ENCODE data around the gene IBA57. TPM values are rescaled to one million over a fixed set of nuclear protein-coding genes. Genes with fewer than 3 reads are reported as not detected.
"Not testable (repeated sequence)": the region's sequence is repeated elsewhere in the genome, so short reads cannot be mapped to it uniquely, and the experiment has no call there.

The IBA57 gene
- total and polyA plus RNA-seq, 2 of the 8 experiments (the other 6 are each of a cell fraction or from before 2014, with no cell fraction given) = 2.6 to 5.9 TPM

GRCh38 chr1:228173528-228174481 lies 8.2 kb downstream of the IBA57 start:
- not testable (repeated sequence) for H3K36me3 ChIP-seq (ENCODE audit: control insufficient read depth in 2 of 4, insufficient read depth in 4 of 4, low read length in 3 of 4); H3K9ac ChIP-seq (replicated peaks in 1 of 4; ENCODE audit: extremely low read depth in 1 of 4, low read depth in 3 of 4, low read length in 3 of 4); H2AK5ac ChIP-seq (ENCODE audit: low read depth, low read length); H2AFZ ChIP-seq (ENCODE audit: low read length); H3K14ac ChIP-seq (ENCODE audit: insufficient read length); H4K8ac ChIP-seq (ENCODE audit: extremely low read depth, insufficient read depth, low read length); H2BK5ac ChIP-seq (ENCODE audit: low read depth, low read length); H2BK20ac ChIP-seq (ENCODE audit: low read length); H2BK12ac ChIP-seq (ENCODE audit: low read depth, low read length); H3K4me1 ChIP-seq (replicated peaks in 1 of 4; ENCODE audit: control insufficient read depth in 3 of 4, insufficient read depth in 4 of 4, low read length in 3 of 4); FAIRE-seq; H4K91ac ChIP-seq (replicated peaks; ENCODE audit: insufficient read length, low read length); H3K23me2 ChIP-seq (ENCODE audit: low read depth, low read length); H3K56ac ChIP-seq (replicated peaks; ENCODE audit: insufficient read length, low read depth, low read length); H3K4ac ChIP-seq (replicated peaks; ENCODE audit: insufficient read length, low read depth, low read length); H3K27ac ChIP-seq (ENCODE audit: low read depth, low read length); H4K5ac ChIP-seq (ENCODE audit: insufficient read length, low read depth, low read length); H2BK120ac ChIP-seq (replicated peaks; ENCODE audit: low read depth, low read length); H3K27me3 ChIP-seq (replicated peaks in 1 of 4; ENCODE audit: control insufficient read depth in 3 of 4, extremely low read depth in 1 of 4, insufficient read depth in 3 of 4, low read length in 3 of 4); H2BK15ac ChIP-seq (ENCODE audit: low read length); H3K4me3 ChIP-seq (ENCODE audit: extremely low read depth in 1 of 4, insufficient read depth in 2 of 4, low read depth in 3 of 4, low read length in 4 of 4); H3K23ac ChIP-seq (ENCODE audit: insufficient read length); H3K9me3 ChIP-seq (ENCODE audit: insufficient read depth in 2 of 2, low read depth in 1 of 2, low read length in 1 of 2)
- CTCF ChIA-PET (ENCODE audit: partially characterized antibody) = interaction anchor here (0.6 to 3.8 kb wide), 9 partner anchors 8 to 174 kb away, joined by 3 to 23 read pairs (median 4); partner anchors contain the start of gene IBA57
- Histone ChIP-seq H3K18ac (ENCODE audit: extremely low read depth, low read length) (peak overlapping the region; percentile 32), H3K79me2 (ENCODE audit: control insufficient read depth in 1 of 2, insufficient read depth in 2 of 2, low read length in 2 of 2) (peaks cover 0 to 11% of the 10 kb centered on the region in 2 experiments; a peak in 1 of 4 replicates), H3K79me1 (ENCODE audit: low read depth, low read length) (peaks cover 10% of the 10 kb centered on the region), H3K4me2 (ENCODE audit: insufficient read depth in 1 of 2, low read depth in 2 of 2, low read length in 2 of 2) (peak overlapping the region; percentile 46 to 54), H4K20me1 (replicated peaks in 1 of 2; ENCODE audit: control insufficient read depth in 1 of 2, insufficient read depth in 2 of 2, low read length in 2 of 2) (peaks cover 8 to 22% of the 10 kb centered on the region in 2 experiments)
- POLR2A ChIA-PET (ENCODE audit: partially characterized antibody) = interaction anchor here (0.5 to 2.0 kb wide), 11 partner anchors 8 to 527 kb away, joined by 3 to 17 read pairs (median 3); partner anchors contain the start of genes GUK1 and IBA57
- TF ChIP-seq POLR2A (IDR thresholded peaks at IDR 0.05; ENCODE audit: control extremely low read depth in 1 of 2, low read depth in 2 of 2, low read length in 2 of 2) (peak in 1 of 2 experiments; percentile 39; a peak in 1 of 3 replicates), SP1 (IDR thresholded peaks at IDR 0.05; ENCODE audit: low read depth, low read length) (peak; percentile 5; the same call in 1 of the 2 replicates), CREB1 (IDR thresholded peaks at IDR 0.05) (peak; percentile 21; the same call in 1 of the 2 replicates), SP4 (IDR thresholded peaks at IDR 0.05; ENCODE audit: low read length) (peak; percentile 84; the same call in 1 of the 2 replicates)
- peak in 1 of 2 experiments; percentile 74 for DNase-seq (ENCODE audit: low read depth in 1 of 2, low spot score in 2 of 2)
- WGBS, 2 experiments (ENCODE audit: extremely low coverage in 1 of 2, insufficient coverage in 1 of 2, insufficient read length in 1 of 2, insufficient replicate concordance in 2 of 2, low coverage in 1 of 2, low lambda C conversion rate in 2 of 2, missing lambda C conversion rate in 1 of 2) = 64% methylated on average over 27 of the region's 69 CpGs; no CpG with 5 or more reads in 1 of the 2 experiments
